Stimulated activated CD4-positive, alpha-beta T cell treated with anti-CD3 and anti-CD28 coated beads, Interleukin-2, amount 100 ng/mL, for 24 hours (primary cell): ENCODE results near the gene KRCC1.
"Not testable (repeated sequence)": the region's sequence is repeated elsewhere in the genome, so short reads cannot be mapped to it uniquely, and the experiment has no call there.

Experiments used
- DNase-seq, 2 donors: peaks; one replicate each; pipeline ENCODE4 v3.0.0-alpha.2; 2020

The KRCC1 gene

DNA sequence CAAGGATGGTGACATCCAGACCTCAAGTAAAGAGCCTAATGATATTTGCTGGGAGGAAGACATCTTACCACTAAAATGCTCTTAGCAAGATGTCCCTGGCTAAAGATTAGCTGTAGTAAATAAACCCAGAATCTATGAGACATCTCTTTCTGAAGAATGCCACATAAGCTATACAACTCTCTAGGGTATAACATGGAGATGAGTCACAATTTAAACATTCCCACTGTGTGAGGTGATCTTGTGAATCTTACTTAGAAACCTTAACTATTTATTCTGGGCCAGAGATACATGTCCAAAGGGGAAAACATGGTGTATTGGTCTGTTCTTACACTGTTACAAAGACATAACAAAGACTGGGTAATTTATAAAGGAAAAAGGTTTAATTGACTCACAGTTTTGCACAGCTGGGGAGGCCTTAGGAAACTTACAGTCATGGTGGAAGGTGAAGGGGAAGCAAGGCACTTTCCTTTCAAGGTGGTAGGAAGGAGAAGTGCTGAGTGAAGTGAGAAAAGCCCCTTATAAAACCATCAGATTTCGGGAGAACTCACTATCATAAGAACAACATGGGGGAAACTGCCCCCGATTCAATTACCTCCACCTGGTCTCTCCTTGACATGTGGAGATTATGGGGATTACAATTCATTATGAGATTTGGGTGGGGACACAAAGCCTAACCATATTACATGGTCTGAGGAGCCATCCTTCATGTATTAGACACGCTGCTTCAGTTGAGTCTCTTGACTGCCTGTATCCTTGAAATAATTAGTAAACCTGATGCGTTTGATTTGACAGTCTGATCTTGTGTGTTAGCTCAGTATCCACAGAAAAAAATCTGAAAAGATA lies 17.1 kb downstream of the KRCC1 start:
- no peak for DNase-seq

DNA sequence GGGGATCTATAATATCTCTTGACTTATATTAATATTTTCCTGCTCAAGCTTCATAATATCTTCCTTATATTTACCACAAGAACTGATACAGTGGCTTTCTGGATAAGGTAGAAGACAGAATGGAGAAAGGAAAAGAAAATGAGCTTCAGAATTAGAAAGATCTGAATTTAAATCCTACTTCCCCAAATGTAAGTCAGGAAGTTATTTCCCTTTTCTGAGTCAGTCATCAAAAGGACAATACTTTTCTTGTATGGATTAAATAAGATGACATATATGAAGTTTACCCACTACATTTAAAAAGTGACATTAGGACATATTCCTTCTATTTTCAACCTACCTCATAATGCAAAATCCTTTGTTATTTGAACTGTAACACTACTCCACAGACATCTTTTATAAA lies 19.0 kb downstream of the KRCC1 start:
- no peak for DNase-seq

DNA sequence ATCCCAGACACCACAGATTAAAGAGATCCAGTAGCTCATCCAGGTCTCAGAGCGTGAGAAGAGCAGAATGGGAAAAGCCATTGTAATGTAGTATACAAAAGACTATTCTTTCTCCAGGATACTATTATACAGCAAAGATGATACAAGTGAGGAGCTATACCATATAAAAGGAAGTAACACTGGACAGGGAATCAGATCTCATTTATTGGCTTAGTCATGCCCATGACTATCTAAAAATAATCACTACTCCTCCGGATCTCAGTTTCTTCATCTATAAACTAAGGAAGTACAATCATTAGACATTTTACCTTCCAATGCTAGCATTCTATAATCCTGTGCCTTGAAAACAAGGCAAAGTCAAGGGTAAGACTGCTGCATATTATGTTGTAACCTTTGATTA lies 19.4 kb downstream of the KRCC1 start:
- DNase-seq = no peak

GRCh38 chr2:88032070-88032702 lies 23.4 kb downstream of the KRCC1 start:
- no peak for DNase-seq

- DNase-seq = no peak
These were observed 26.7 kb downstream of the KRCC1 start for GRCh38 chr2:88028931-88029330.

GRCh38 chr2:88027697-88028389 lies 27.7 kb downstream of the KRCC1 start:
- DNase-seq = no peak

DNA sequence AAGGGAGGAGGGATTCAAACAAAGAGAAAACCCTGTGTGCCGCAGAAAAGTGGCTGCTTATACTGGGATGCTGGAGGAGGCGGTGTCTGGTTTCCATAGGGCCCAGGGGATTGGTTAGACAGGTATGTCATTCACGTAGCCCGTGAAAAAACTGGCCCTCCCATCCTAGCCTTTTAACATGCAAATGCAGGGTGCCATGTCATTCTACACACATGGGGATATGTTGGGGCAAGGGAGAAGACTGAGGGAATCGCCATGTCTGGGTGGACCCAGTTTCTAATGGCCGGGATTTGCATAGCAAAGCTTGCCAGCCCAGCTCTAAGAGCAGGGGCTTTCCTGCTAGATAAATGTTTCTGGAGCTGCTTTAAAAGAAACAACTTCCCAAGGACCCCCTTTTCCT lies 31.1 kb downstream of the KRCC1 start:
- no peak for DNase-seq

DNA sequence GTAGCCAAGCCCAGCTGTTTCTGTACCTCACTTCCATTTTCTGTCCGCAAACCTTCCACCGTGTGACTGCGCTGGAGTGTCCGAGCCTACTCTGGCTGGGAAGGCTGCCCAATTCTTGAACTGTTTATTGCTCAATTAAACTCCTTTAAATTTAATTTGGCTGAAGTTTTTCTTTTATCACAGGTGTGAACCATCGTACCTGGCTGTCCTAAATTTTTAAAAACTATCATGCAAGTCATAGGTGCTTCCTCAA lies 33.0 kb downstream of the KRCC1 start:
- no peak for DNase-seq

- no peak for DNase-seq
These were observed 35.6 kb downstream of the KRCC1 start for GRCh38 chr2:88019985-88020384.

DNA sequence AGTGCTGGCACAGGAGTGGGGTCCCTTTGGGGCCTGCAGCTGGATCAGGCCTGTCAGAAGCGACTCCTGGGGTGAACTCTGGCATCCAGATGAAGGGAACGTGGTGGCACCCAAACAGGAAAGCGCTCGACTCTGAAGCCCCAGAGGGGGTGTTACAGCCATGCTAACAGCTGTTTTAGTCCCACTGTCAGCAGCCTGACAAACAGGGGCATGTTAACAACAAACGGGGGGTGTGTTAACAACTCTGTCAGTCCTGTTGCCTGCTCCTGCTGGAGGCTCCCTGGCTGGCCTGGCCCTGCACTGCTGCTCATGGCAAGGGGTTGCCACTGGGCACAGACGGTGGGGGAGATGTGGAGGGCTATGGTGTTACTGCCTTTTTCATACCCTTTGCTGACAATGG lies 36.7 kb downstream of the KRCC1 start:
- DNase-seq = no peak

- DNase-seq = not testable (repeated sequence)
These were observed 37.3 kb downstream of the KRCC1 start for GRCh38 chr2:88018077-88018805.

DNA sequence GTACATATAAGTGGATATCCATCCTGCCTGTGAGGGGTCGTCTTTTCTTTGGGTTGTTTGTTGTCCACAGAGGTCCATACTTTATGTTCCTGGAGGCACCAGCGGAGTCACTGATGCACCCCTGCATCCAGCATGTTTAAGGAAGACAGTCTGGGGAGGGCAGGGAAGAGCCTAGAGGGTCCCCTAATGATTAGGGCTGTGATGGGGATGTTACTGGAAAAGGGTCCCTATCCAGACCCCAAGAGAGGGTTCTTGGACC lies 37.9 kb downstream of the KRCC1 start:
- DNase-seq = not testable (repeated sequence)

DNA sequence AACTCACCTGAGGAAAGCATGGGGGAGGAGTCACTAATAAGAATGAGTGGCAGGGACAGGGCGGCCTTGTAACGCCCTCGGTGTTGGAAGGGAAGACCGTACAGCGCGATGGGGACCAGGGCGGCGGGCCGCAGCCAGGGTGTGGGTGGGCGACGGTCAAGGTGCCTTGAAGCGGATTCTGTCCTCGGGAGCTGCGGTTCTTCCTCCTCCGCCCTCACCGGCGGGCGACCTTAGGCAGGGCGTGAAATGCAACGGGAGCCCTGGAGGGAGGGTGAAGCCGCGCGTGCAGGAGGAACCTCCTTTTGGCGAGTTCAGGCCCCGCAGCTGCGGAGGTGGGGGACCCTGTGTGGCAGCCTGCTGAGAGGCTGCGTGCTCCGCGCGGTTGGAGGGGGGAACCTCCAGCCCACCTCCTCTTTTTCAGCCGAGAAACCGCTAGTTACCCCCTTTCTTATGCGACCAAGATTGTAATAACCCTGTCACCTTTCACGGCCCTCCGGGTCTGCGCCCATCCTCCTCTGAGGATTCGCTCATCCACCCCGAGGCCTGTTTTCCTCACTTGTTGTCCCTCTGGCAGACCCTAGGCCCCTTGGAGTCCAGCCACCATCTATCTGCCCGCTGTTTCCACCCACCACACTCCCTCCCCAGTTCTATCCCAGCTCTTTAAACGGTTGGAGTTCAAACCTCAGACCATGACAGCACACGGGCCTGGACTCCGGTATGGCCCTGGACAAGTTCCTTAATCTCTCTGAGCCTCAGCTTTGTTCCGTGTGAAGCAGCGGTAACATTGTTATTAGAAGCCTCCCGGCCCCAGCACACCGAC lies 38.4 kb downstream of the KRCC1 start:
- no peak for DNase-seq

- peak; percentile 80 for DNase-seq
These were observed 39.3 kb downstream of the KRCC1 start, which contains the start of gene RNU2-63P for GRCh38 chr2:88016086-88016959. Gene RNU2-63P (minus strand): TSS chr2:88016547.

GRCh38 chr2:88011011-88011410 lies 44.6 kb downstream of the KRCC1 start:
- DNase-seq = no peak

GRCh38 chr2:88010136-88010535 lies 45.4 kb downstream of the KRCC1 start:
- no peak for DNase-seq

DNA sequence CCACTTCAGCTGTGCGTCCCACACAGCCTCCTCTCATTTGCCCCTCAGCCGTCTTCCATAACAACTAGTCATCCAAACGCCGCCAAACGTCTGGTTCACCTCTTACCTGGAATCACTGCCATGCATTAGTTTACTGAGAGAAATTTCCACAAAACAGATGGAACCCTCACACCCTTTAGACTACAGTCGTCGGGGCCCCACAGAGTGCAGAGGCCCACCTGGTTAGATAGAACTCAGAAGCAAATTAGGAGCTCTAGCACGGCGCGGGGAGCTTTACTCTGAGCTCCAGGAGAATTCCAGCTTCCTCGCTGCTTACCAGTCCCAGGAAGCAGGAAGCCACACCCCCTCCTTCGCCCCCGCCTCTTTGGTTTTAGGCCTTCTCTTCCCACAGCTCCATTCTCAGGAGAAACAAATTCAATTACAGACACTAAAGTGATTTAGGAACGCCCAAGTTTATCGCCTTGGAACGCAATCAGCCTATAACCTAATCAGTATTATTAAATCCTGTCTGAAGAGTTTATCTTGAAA lies 48.6 kb downstream of the KRCC1 start:
- no peak for DNase-seq

GRCh38 chr2:88005776-88006175 lies 49.8 kb downstream of the KRCC1 start:
- no peak for DNase-seq

DNA sequence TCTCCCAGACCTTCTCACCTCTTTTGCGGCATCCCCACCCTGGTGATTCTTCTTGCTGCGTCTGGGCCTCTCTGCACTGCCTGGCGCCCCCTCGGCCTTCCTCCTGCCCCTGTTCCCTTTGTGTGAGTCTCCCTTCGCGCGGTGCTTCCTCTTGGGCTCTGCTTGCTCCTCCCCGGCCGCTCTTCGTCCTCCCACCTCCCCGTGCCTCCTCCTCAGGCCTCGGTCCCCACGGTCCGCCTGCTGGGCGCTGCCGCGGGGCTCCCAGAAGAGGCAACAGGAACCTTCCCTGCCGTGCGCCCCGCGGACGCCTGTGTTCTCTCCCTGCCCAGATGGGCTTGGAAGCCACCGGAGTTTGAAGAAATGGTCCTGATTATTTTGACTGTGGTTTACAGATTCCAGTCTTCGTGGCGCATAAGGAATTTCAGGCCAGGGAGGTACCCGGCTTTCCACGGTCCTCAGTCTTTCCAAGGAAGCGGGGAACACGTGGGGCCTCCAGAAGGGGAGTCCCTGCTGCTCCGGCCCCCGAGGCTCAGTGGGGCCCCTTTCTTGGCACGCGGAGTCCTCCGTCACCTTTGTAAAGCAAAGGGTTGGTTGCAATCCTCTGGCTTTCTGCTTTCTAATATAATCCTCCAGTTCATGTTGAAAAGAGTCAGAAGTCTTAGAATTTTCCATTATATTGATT lies 52.4 kb downstream of the KRCC1 start:
- DNase-seq = no peak

- DNase-seq = no peak
These were observed 53.2 kb downstream of the KRCC1 start for GRCh38 chr2:88002359-88002707.

DNA sequence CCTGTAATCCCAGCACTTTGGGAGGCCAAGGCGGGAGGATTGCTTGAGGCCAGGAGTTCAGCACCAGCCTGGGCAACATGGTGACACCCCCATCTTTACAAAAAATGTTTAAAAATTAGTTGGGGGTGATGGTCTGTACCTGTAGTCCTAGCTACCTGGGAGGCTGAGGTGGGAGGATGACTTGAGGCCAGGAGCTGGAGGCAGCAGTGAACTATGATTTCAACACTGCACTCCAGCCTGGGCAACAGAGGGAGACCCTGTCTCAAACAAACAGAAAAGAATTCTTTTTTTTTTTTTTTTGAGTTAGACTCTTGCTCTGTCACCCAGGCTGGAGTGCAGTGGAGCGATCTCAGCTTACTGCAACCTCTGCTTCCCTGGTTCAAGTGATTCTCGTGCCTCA lies 55.1 kb downstream of the KRCC1 start:
- DNase-seq = not testable (repeated sequence)
